HUDEP-2 (cell line): ENCODE measurements around the gene MAGI2.

Source experiments
- DNase-seq, 76 experiments: peaks; one replicate each; lab custom pipeline; 2025; ENCODE audit not compliant: unreplicated experiment in 76 of 76; lab: John Stamatoyannopoulos, UW

MAGI2 gene

DNA sequence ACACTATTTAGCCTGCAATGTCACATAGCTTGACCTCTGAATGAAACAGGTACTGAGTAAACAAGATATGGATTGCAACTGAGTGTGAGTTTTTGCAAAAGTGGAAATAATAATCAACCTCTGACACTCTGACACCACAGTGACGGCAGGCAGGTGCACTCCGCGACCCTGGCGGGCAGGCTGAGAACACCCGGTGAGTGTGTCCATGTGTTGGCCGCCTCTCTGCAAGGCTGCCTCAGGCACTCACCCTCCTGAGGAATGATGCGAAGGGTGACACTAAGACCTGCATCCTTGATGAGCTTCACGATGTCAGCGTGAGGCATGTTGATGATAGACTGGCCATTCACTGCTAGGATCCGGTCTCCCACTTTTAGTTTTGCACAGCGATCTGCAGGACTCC, 1318.7 kb downstream of the MAGI2 start:
- no peak for DNase-seq

DNA sequence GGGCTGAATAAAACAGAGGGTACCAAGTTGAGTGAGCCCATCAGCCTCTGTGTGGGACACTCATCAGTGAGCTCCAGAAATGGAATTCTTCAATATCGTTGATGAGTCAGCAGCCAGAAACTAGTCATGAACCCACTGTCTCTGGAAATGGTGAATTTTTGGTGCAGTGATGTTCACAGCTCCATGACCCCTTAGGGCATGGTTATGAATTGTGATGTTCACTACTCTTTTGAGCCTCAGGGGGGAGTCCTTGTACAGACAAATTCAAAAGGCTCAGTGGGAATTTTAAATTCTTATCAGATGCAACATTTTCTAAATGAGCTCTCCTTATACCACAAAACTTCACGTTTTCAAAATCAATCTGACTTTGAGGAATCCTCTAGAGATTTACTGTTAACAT, 1319.2 kb downstream of the MAGI2 start:
- DNase-seq = peak in 8 of 76 experiments; percentile 1 to 38 (median 11)

DNA sequence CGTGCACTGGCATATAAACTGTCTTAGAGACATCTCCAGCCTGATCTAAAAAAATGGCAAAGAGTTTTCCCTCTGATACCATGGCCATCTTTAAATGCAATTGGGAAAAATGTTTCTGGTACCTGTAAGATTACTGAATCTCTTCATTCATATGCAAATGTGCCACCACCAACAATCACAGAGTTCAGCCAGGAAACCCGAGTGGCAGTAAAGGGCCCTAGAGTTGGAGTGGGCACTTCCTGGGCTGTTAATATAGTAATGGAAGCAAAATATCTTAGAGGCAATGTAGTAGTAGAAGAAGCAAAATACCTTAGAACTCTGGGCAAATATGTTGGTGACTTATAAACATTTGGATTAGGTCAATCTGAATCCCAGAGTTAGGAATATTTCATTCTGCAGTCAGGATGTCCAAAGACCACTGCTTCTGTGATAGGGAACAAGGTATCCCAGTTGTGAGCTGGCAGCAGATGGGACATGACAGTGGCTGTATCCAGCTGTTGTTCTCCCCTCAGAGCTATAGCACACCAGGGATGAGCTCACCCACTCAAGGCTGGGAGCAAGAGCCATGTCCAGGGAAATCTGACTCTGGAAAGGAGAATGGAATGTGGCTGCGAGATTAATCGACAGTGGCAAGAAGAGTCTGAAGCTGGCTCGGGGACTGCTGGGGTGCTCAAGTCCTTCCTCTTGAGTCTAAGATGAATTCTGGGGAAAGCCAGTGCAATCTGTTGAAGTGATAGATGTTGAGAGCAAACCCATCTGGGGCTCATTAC, 1322.8 kb downstream of the MAGI2 start:
- DNase-seq = no peak

GRCh38 chr7:78129865-78130264, 1323.6 kb downstream of the MAGI2 start:
- no peak for DNase-seq

DNA sequence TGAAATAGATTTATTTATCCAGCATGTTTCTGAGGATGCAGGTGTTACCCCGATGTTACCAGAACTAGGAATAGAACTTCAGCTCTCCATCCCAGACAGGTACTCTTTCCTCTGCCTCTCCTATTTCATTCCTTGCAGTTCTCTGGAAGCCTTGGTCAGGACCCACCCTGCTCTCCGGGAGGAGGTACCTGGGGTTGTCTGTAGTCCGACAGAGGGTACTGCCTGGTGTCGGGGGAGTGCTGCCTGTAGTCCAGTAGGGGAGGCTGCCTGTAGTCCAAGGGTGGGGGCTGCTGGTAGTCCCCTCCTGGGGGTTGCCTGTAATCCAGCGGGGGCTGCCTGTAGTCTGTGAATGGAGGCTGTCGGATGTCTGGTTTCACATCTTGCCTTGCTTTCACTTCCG, 1326.5 kb downstream of the MAGI2 start:
- DNase-seq = no peak

DNA sequence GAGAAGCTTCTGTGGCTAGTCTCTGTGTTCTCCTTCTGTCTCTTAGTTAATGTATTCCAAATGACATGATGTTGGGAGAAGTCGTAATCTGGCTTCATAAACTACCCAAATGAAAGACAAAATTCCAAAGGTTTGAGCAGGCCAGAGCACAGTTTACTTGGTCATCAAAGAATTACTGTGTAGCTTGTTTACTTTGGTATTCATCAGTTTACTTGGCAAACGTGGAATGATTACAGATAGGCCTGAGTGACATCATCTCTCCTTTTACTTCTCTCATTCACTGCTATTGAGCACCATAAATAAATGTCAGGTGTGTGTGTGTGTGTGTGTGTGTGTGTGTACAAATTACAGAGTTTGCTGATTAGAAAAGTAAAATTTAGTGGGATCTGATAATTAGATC, 1327.6 kb downstream of the MAGI2 start:
- DNase-seq = no peak

DNA sequence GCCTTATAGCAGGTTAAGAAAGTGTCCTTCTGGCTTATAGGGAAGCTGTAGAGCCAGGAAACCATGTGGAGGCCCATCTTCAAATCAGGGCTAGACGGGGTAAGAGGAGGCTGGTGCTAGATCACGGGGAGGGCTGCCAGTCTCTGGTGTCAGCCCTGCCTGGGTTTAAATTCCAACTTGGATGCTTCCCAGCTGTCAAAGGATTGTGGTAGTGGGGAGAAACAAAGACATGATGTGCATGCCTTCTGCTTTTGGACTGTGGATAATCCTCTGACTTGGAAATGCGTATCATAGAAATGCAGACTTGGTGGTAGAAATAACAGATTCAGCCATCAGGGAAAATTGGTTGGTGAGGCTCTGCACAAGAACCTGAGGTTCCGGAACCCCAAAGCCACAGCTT, 1329.3 kb downstream of the MAGI2 start:
- DNase-seq = no peak

DNA sequence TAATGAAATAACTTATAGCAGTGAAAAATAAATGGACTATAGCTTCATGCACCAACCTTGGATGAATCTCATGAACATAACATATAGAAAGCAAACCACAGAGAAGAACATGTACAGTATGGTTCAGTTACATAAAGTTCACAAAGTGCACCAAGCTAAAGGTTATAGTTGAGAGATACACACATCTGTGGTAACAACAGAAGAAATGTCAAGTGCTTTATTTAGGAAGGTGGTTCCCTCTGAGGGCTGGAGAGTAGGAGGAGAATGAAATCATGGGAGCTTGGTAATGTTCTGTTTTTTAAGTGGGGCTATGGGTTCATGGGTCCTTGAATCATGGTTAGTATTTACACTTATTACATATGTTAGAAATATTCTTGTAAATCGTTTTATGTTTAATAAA, 1331.6 kb downstream of the MAGI2 start:
- no peak for DNase-seq

DNA sequence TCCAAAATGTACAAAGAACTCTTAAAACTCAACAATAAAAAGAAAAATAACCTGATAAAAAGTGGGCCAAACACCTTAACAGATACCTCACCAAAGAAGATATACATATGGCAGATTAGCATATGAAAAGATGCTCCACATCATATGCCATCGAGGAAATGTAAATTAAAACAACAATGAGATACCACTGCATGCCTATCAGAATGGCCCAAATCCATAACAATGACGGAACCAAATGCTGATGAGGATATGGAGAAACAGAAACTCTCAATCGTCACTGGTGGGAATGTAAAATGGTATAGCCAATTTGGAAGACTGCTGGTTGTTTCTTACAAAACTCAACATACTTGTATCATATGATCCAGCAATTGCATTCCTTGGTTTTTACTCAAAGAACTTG, 1335.0 kb downstream of the MAGI2 start:
- no peak for DNase-seq

- no peak for DNase-seq
Observed at GRCh38 chr7:78115876-78116275, 1337.6 kb downstream of the MAGI2 start.

DNA sequence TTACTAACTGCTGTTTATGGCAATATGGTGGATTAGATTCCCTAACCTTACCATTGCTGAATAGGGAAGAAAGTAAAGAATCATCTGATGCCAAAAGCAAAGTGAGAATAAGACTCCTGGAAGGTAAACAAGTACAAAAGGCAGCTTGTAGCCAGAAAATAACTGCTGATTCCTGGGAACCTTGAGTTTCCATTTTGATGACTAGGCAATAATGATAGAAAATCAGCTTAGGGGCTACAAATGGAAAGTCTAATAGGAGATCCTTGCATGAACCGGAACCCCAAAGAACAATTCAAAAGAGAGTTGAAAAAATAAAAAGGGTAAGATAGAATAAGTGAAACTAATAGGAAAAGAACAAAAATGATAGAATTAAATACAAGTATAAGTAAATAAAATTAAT, 1338.5 kb downstream of the MAGI2 start:
- no peak for DNase-seq

GRCh38 chr7:78112488-78112887, 1341.0 kb downstream of the MAGI2 start:
- no peak for DNase-seq

GRCh38 chr7:78111386-78111785, 1342.1 kb downstream of the MAGI2 start:
- DNase-seq = no peak

DNA sequence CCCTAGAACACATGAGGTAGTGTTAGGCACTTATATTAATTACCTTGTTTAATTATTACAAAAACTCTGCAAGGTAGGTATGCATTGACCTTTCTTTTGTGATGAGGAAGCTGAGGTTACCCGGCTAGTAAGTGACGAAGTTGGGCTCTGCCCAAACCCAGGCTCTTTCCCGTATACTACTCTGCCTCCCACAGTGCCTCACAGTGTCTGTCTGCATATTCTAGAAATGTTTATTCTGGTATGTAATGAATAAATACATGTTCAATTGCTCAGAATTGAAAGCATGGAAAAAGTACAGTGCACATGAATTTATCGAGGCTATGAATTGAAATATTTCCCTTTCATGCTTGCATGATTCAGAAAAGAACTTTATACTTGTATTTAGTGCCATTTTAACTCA, 1350.0 kb downstream of the MAGI2 start:
- no peak for DNase-seq

DNA sequence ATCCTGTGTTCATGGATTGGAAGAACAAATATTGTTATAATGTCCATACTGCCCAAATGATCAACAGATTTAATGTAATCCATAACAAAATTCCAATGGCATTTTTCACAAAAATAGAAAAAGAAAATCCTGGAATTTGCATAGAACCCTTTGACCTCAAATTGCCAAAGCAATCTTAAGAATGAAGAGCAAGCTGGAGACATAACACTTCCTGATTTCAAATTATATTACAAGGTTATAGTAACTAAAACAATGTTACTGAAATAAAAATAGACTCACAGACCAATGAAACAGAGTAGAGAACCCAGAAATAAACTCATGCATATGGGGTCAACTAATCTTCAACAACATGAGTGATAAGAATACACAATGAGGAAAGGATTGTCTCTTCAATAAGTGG, 1352.4 kb downstream of the MAGI2 start:
- no peak for DNase-seq

- no peak for DNase-seq
Observed at GRCh38 chr7:78099715-78100394, 1353.6 kb downstream of the MAGI2 start.

DNA sequence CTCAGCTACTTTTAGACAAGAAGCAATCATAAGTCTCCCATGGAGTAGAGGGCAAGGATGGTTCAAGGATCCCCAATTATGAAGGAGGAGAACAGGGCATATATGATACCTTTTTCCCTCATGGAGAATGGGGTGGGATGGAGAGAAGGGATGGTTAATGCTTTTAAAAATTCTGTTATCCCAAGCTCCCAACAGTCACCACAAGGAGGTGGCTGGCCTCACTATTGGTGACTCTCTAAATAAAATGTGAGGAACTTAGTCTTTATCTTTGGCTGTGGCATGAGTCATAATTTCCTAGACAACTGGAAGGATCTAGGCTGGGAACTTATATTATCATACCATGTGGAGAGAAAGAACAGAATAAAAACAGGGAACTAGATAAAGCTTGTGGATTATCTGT, 1357.9 kb downstream of the MAGI2 start:
- DNase-seq = peak in 2 of 76 experiments; percentile 2 to 3

- no peak for DNase-seq
Observed at GRCh38 chr7:78092331-78092730, 1361.1 kb downstream of the MAGI2 start.

GRCh38 chr7:78090616-78091015, 1362.9 kb downstream of the MAGI2 start:
- DNase-seq = no peak

- no peak for DNase-seq
Observed at GRCh38 chr7:78083476-78084120, 1369.9 kb downstream of the MAGI2 start.

DNA sequence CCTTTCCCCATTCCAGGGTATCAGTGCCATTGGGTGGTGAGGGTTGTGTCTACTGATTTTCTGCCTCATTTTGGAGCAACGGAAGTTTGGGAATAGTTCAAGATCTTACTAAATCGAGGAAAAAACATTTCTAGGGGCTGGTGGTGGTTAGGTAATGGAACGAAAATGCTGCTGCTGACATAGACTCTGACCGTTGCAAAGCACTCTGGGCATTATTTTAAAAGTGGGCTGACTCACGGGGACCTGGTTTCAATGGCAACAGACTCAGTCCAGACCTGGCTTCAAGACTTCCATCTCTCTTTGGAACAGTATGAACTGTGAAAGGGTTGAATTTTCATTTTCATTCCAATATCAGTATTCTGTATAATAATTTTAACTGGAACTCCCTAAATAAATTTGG, 1370.9 kb downstream of the MAGI2 start:
- no peak for DNase-seq

DNA sequence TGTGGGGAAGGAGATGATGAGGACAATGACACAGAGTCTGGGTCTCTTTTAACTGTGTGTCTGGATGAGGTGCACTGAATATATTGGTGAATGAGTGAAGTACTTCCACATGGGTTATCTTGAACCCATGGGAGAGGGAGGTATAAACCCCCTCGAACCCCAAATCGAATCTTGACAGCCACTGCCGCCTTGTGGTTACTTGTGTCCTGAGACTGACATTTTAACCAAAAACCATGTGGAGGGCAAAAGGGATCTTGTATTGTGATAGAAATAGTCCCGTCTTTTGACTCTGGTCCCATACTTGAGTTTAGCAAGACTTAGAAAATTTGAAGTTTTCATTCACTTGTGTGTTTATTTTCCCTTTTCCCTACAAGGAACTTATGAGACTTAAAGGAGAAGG, 1371.6 kb downstream of the MAGI2 start:
- DNase-seq = peak in 1 of 76 experiments; percentile 5
